Stomach smooth muscle (tissue), 2 donors: ENCODE measurements around the gene SH2D3C.
A peak's percentile ranks its signal among the peaks of the same experiment; 100 is the strongest.

Experiments
- H3K27ac ChIP-seq: one replicate; pipeline ENCODE4 v1.7.0; 2013; ENCODE audit warnings: mild to moderate bottlenecking, low read length, inconsistent platforms
- H3K27me3 ChIP-seq, 2 donors: one replicate each; pipeline ENCODE4 v1.7.0; 2013; ENCODE audit warnings: low read length in 2 of 2; ENCODE audit not compliant: insufficient read depth in 2 of 2, control insufficient read depth in 1 of 2
- H3K36me3 ChIP-seq, 2 donors: one replicate each; pipeline ENCODE4 v1.7.0; 2013; ENCODE audit warnings: low read length in 2 of 2; ENCODE audit not compliant: control insufficient read depth in 2 of 2, insufficient read depth in 2 of 2
- H3K4me1 ChIP-seq: one replicate; pipeline ENCODE4 v1.7.0; 2013; ENCODE audit warnings: low read length; ENCODE audit not compliant: control insufficient read depth, insufficient read depth
- H3K4me3 ChIP-seq, 2 donors: one replicate each; pipeline ENCODE4 v1.7.0; 2013; ENCODE audit warnings: low read length in 2 of 2
- H3K9ac ChIP-seq, 2 donors: one replicate each; pipeline ENCODE4 v1.7.0; 2013; ENCODE audit warnings: low read length in 2 of 2, mild to moderate bottlenecking in 1 of 2
- H3K9me3 ChIP-seq, 2 donors: one replicate each; pipeline ENCODE4 v1.7.0; 2013; ENCODE audit warnings: low read length in 2 of 2; ENCODE audit not compliant: control insufficient read depth in 2 of 2
- donor health status: healthy.
- donor health status: Pancreatic carcinoma.

The SH2D3C gene

DNA sequence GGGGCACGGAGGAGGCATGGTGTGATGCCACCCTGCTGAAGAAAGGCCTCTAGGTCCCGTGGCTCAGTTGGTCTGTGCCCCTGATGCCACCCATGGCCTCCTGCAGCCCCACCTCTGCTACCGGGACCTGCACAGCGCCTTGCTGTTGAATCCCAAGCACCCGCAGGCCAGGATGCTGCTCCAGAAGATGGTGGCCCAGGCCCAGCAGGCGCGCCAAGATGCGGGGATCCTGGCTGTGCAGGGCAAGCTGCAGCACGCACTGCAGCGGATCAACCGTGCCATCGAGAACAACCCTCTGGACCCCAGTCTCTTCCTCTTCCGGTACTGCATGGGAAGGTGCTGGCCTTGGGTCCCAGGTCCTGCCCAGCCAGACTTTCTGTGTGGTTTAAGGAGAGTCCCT lies 55.5 kb downstream of the SH2D3C start:
- no peak overlapping the region for H3K9ac ChIP-seq

DNA sequence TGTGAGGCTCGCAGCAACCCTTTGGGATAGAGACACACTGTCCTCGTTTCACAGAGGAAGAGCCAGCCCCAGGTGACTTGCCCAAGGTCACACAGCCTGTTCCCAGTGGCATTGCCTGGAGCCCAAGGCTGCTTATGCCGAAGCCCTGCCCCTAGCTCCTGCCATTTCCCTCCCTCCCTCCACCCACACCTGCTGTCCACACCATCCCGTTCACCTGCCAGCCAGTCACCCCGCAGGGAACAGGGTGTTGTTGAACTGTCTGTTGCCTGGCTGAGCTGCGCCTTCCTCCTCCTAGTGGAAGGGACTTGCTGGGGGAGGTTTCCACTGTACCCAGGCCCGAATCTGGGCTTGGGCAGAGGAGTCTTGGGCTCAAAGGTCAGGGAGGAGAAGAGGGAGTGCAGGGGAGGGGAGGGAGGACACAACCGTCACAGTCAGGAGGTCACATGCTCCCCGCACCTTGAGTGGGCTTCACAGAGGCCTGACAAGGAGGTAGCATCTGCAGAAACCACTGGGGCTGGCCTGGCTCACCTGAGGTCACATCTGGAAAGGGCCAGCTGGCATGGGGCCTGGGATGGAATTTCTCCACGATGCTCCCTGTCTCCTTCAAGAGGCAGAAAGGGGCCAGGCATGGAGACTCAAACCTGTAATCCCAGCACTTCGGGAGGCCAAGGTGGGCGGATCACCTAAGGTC lies 56.3 kb downstream of the SH2D3C start:
- no peak overlapping the region for H3K4me3 ChIP-seq
- no peaks in the 10 kb centered on the region for H3K9me3 ChIP-seq
- no peak overlapping the region for H3K27ac ChIP-seq
- H3K36me3 ChIP-seq = no peaks in the 10 kb centered on the region
- H3K9ac ChIP-seq = no peak overlapping the region
- peaks cover 6% of the 10 kb centered on the region for H3K4me1 ChIP-seq
- peaks cover 0 to 8% of the 10 kb centered on the region in 2 donors for H3K27me3 ChIP-seq

More for the DNA sequence above, 55.5 kb downstream of the SH2D3C start:
- no peak overlapping the region for H3K4me3 ChIP-seq
- H3K27me3 ChIP-seq = peaks cover 0 to 8% of the 10 kb centered on the region in 2 donors
- H3K4me1 ChIP-seq = peaks cover 6% of the 10 kb centered on the region
- H3K9me3 ChIP-seq = no peaks in the 10 kb centered on the region
- no peaks in the 10 kb centered on the region for H3K36me3 ChIP-seq
- H3K27ac ChIP-seq = no peak overlapping the region

DNA sequence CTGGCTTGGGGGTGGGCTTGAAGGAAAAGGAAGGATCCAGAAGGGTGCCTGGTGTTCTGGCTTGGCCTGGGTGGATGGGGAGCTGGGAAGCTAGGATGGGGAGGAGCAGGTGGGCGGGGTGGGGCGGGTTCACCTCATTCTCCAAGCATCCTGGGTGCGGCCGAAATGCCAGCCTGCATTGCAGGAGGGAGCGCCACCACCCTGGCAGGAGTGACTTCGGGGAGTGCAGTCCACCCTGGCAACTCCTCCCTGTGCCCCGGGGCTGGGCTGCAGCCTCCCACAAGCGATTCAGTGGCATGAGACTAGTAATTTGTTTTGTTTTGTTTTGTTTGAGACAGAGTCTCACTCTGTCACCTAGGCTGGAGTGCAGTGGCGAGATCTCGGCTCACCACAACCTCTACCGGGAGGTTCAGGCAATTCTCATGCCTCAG lies 57.1 kb downstream of the SH2D3C start:
- Histone ChIP-seq H3K27me3 (peaks cover 0 to 8% of the 10 kb centered on the region in 2 donors), H3K27ac (no peak overlapping the region), H3K9me3 (no peaks in the 10 kb centered on the region), H3K4me1 (peaks cover 8% of the 10 kb centered on the region), H3K36me3 (no peaks in the 10 kb centered on the region), H3K4me3 (no peak overlapping the region), H3K9ac (no peak overlapping the region)

DNA sequence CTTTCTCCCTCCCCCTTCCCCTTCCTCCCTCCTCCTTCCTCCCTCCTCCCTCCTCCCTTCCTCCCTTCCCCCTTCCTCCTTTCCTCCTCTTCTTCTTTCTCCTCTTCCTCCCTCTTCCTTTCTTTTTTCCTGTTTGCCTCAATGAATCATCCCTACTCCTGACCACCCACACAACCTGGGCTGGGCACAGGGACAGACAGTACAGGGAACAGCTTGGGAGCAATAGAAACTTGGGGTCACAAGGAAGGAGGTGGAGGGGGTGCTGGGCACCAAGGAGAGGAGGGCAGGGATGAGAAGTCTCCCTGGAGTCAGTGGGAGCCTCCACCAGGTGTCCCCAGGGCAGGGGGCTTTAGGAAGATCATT lies 57.6 kb downstream of the SH2D3C start:
- H3K36me3 ChIP-seq = no peaks in the 10 kb centered on the region
- no peak overlapping the region for H3K9ac ChIP-seq
- H3K27ac ChIP-seq = no peak overlapping the region
- H3K9me3 ChIP-seq = no peaks in the 10 kb centered on the region
- peaks cover 0 to 8% of the 10 kb centered on the region in 2 donors for H3K27me3 ChIP-seq
- no peak overlapping the region for H3K4me3 ChIP-seq
- peaks cover 13% of the 10 kb centered on the region for H3K4me1 ChIP-seq

DNA sequence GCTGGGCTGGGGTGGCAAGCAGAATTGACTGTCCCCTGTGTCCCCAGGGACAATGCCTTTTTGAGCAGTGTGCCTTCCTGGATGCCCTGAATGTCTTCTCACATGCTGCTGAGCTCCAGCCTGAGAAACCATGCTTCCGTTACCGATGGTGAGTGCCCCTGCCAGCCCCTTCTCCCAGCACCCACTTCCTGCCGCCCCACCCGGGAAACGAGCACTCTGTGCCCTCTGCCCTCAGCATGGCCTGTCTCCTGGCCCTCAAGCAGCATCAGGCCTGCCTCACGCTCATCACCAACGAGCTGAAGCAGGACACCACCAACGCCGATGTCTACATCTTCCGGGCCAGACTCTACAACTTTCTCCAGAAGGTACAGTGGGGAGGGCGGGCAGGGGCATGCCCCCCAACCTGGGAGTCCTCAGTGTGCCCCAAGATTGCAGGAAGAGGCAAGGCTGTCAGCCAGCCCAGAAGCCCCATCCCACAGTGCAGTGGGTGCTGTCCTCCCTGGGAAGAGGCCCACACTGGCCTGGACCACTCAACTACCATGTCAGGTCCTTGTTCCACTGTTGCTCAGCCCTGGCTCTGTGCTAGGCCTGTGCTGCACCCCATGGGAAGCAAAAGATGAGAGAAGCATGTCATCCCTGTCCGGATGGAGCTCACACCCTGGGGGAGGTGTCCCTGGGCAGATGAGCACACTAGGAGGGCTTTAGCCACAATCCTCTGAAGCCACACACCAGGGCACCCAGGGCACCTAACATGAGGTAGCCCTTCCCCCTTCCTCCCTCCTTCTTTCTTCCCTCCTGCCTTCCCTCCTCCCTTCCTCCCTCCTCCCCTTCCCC lies 58.2 kb downstream of the SH2D3C start:
- Histone ChIP-seq H3K27me3 (peaks cover 0 to 8% of the 10 kb centered on the region in 2 donors), H3K4me1 (peaks cover 13% of the 10 kb centered on the region), H3K9ac (no peak overlapping the region), H3K27ac (no peak overlapping the region), H3K4me3 (no peak overlapping the region), H3K9me3 (no peaks in the 10 kb centered on the region), H3K36me3 (no peaks in the 10 kb centered on the region)

DNA sequence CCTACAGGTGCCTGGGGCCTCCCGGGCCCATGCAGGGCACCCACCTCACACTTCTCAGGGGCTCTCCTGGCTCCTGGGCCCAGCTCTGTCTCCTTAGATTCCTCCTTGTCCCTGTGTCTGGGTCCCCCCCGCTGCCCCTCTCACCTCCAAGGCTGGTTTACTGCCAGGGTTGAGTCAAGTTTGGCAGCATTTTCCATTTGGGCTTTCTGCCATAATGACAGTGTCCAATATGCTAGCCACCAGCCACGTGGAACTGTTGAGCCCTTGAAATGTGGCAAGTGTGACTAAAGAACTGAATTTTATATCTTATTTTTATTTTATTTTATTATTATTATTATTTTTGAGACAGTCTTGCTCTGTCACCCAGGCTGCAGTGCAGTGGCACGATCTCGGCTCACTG lies 60.7 kb downstream of the SH2D3C start:
- H3K36me3 ChIP-seq = no peaks in the 10 kb centered on the region
- no peak overlapping the region for H3K27ac ChIP-seq

DNA sequence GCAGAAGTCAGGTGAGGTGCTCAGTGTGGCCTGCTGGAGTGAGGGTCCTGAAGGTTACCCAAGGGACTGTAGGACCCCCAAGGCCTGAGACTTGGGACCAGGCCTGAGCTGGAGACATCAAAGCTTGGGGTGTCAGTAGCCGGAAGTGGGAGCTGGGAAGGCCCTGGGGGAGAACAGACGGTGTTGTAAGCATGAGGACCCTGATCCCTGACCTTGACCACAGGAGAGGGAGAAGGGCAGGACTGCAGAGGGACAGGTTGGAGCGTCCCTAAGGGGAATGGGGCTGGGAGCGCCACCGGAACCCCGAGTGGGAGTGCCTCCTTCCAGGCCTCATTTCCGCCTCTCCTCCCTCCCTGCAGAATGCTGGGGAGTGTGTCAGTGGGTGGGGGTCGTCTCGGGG lies 62.1 kb downstream of the SH2D3C start:
- H3K27me3 ChIP-seq = no peaks in the 10 kb centered on the region
- H3K36me3 ChIP-seq = no peaks in the 10 kb centered on the region
- H3K27ac ChIP-seq = peak overlapping the region; percentile 79
- H3K4me3 ChIP-seq = peak overlapping the region; percentile 88 to 94
- no peaks in the 10 kb centered on the region for H3K9me3 ChIP-seq
- H3K9ac ChIP-seq = peak overlapping the region; percentile 78 to 84
- H3K4me1 ChIP-seq = peaks cover 18% of the 10 kb centered on the region

More for the DNA sequence above, 60.7 kb downstream of the SH2D3C start:
- H3K27me3 ChIP-seq = peaks cover 0 to 2% of the 10 kb centered on the region in 2 donors
- no peak overlapping the region for H3K4me3 ChIP-seq
- no peaks in the 10 kb centered on the region for H3K9me3 ChIP-seq
- H3K9ac ChIP-seq = no peak overlapping the region
- peaks cover 18% of the 10 kb centered on the region for H3K4me1 ChIP-seq

DNA sequence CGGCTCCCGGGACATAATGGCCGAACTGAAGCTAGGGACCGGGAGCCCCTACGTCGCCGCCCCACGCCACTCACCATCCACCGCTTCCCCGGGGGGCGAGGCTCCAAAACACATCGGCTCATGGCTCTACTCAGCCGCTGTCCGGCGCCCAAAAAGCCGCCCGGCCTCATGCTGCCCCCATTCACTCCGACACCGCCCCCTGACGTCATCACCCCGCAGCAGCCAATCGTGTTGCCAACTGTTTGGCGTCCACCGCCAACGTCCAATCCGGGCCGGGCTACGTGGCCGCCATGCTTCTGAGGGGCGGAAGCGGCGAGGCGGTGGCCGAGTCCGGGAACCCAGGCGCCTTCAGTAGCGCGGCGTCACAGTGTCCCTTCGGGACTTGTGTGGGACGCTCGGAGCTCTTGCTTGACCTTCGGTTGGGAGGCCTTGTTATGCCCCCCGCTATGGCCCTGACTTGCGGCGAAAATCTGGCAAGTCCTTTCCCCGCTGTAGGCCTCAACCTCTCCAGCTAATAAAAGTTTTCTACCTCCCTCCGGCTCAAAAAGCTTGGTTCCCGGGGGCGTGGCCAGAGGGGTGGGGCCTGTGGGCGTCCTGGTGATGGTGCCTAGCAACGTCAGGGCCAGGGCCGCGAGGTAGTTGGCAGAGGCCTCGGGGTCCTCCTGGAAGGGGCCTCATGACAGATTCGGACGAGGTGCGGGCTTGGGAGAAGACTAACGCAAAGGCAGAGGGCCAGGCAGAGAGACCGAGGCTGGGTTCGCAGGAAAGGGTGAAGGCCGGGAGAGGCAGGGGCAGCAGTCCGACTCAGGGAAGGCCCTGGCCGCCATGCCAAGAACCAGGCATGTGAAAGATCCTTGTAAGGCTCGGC lies 62.8 kb downstream of the SH2D3C start, which contains the start of the genes PTRH1 and TTC16:
Gene PTRH1, minus strand, starts transcription at position 194 of the 868 bp plus-strand sequence. Its CDS starts 24 bp downstream, at position 170.
Gene TTC16, plus strand, starts transcription at position 610 of the 868 bp plus-strand sequence. Its CDS starts 67 bp downstream, at position 677.
- Histone ChIP-seq H3K9me3 (no peaks in the 10 kb centered on the region), H3K27ac (peak within 1 kb of the TSS; percentile 79), H3K9ac (peak within 1 kb of the TSS; percentile 78 to 84), H3K4me1 (peaks cover 18% of the 10 kb centered on the region), H3K36me3 (no peaks in the 10 kb centered on the region), H3K27me3 (no peaks in the 10 kb centered on the region), H3K4me3 (peak within 1 kb of the TSS; percentile 88 to 94)

DNA sequence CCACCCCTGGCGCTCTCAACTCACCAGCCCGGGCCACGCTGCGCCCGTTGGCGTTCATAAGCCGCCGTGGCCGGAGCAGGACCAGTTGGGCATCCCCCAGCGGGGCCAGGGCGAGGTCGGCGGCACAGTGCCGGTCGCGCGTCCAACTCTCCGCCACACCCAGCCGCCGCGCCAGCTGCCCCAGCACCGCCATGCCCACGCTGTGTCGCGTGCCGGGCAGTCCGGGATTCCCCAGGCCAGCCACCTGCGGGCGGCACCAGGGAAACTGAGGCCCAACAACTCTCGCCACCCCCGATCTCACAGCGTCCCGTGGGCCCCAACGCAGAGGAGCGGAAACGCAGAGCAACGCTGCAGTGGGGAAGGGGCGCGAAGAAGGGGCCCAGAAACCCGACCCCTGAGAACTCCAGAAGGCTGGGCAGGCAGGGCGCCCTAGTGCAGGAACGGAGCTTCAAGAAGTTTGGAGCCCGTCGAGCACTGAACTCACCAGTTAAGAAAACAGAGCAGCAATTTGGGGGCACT lies 63.5 kb downstream of the SH2D3C start:
- peak overlapping the region; percentile 79 for H3K27ac ChIP-seq
- no peaks in the 10 kb centered on the region for H3K9me3 ChIP-seq
- peaks cover 18% of the 10 kb centered on the region for H3K4me1 ChIP-seq
- H3K9ac ChIP-seq = peak overlapping the region; percentile 76 to 84
- no peaks in the 10 kb centered on the region for H3K27me3 ChIP-seq
- H3K36me3 ChIP-seq = no peaks in the 10 kb centered on the region
- peak overlapping the region; percentile 88 to 94 for H3K4me3 ChIP-seq
